ENCODE results near the gene NR1D1.

DNA sequence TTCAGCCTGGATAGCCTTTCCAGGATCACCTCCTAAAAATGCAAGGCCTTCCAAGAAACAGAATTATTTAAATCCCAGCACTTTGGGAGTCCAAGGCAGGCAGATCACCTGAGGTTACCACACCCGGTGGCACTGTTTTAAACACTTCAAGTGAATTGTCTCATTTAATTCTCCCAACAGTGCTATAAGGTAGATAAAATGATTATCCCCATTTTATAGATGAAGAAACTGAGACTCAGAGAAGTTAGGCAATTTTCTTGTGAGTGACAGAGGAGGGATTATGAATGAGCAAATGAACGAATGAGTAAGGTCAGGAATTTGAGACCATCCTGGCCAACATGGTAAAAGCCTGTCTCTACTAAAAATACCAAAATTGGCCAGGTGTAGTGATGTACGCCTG is 20.8 kb downstream of the NR1D1 start:
- TF ChIP-seq CTCF (IDR thresholded peaks at IDR 0.05) (no peak), POLR2A (IDR thresholded peaks at IDR 0.05) (no peak)

Measured in body of pancreas (tissue), 4 donors.